OCI-LY7 (cell line): ENCODE measurements around the gene DNM2. TPM values are rescaled to one million over a fixed set of nuclear protein-coding genes. Genes with fewer than 3 reads are reported as not detected.

ENCODE experiments used
- BruUV-seq: library from RNA; stranded (reverse); fragments of 400-500 nt; replicated peaks from 2 replicates; lab custom pipeline; 2021; lab: Mats Ljungman, UMichigan
- CTCF ChIA-PET: fragments of 300-600 bp; sonication (Branson Sonifier 250); formaldehyde crosslinking; loops from one replicate; lab custom pipeline; 2022; ENCODE audit warnings: antibody characterized with exemption; ENCODE audit not compliant: unreplicated experiment; lab: Charles Lee
- POLR2A ChIA-PET: fragments of 300-600 bp; sonication (Branson Sonifier 250); formaldehyde crosslinking; loops from one replicate; lab custom pipeline; 2022; ENCODE audit warnings: antibody characterized with exemption; lab: Charles Lee
- DNase-seq: peaks from one replicate; pipeline ENCODE4 v3.0.0-alpha.2; 2015; ENCODE audit warnings: low spot score
- H2AFZ ChIP-seq: fragments of 200-600 bp; sonication (generic), shearing (Covaris generic); 2 replicates; pipeline ENCODE4 v1.6.1; 2014; ENCODE audit warnings: mild to moderate bottlenecking, antibody characterized with exemption, low read length, moderate library complexity
- H3K27ac ChIP-seq: fragments of 200-600 bp; sonication (generic); 2 replicates; pipeline ENCODE4 v1.5.1; 2014; ENCODE audit warnings: mixed run types, low read depth, mild to moderate bottlenecking, moderate library complexity, low read length, inconsistent platforms; ENCODE audit not compliant: poor library complexity, severe bottlenecking
- H3K36me3 ChIP-seq: fragments of 200-600 bp; sonication (generic); 2 replicates; pipeline ENCODE4 v1.6.1; 2014; ENCODE audit warnings: mild to moderate bottlenecking, antibody characterized with exemption, low read length, moderate library complexity, mixed read lengths; ENCODE audit not compliant: insufficient read depth
- H3K4me1 ChIP-seq: fragments of 200-600 bp; sonication (generic); 2 replicates; pipeline ENCODE4 v1.5.1; 2014; ENCODE audit warnings: mild to moderate bottlenecking, low read length; ENCODE audit not compliant: insufficient read depth, poor library complexity, severe bottlenecking
- H3K4me2 ChIP-seq: fragments of 200-600 bp; sonication (generic); 2 replicates; pipeline ENCODE4 v1.6.1; 2014; ENCODE audit warnings: mild to moderate bottlenecking, low read length
- H3K4me3 ChIP-seq: fragments of 200-600 bp; sonication (generic); 2 replicates; pipeline ENCODE4 v1.5.1; 2014; ENCODE audit warnings: mild to moderate bottlenecking, low read depth, low read length; ENCODE audit not compliant: poor library complexity, severe bottlenecking
- H3K79me2 ChIP-seq: fragments of 200-600 bp; sonication (generic); 2 replicates; pipeline ENCODE4 v1.6.1; 2016; ENCODE audit warnings: low read depth, mild to moderate bottlenecking, low read length, moderate library complexity, mixed read lengths; ENCODE audit not compliant: insufficient read depth
- H3K9me2 ChIP-seq: fragments of 200-600 bp; sonication (generic); 2 replicates; pipeline ENCODE4 v1.6.1; 2016; ENCODE audit warnings: mild to moderate bottlenecking, low read length, mixed read lengths; ENCODE audit not compliant: insufficient read depth
- H3K9me3 ChIP-seq: fragments of 200-600 bp; sonication (generic); 2 replicates; pipeline ENCODE4 v1.6.1; 2014; ENCODE audit warnings: mild to moderate bottlenecking, mixed run types, low read length, mixed read lengths
- H4K20me1 ChIP-seq: fragments of 200-600 bp; sonication (generic); 2 replicates; pipeline ENCODE4 v1.6.1; 2014; ENCODE audit warnings: mild to moderate bottlenecking, antibody characterized with exemption, low read length, moderate library complexity, mixed read lengths; ENCODE audit not compliant: insufficient read depth
- CTCF ChIP-seq: fragments of 200-600 bp; sonication (generic); conservative IDR thresholded peaks from 2 replicates; pipeline ENCODE4 v1.5.1; 2014; ENCODE audit warnings: mild to moderate bottlenecking, antibody characterized with exemption, low read length, moderate library complexity, mixed read lengths
- EZH2phosphoT487 ChIP-seq: fragments of 200-600 bp; sonication (generic); IDR thresholded peaks from 2 replicates; pipeline ENCODE4 v1.6.1; 2018; ENCODE audit warnings: low read depth, borderline replicate concordance, mild to moderate bottlenecking, mixed run types, antibody characterized with exemption, low read length, moderate library complexity, mixed read lengths
- intact Hi-C: fragments of 100-400 bp; cut with micrococcal nuclease; formaldehyde crosslinking; loops from one replicate; pipeline ENCODE4 v1.10.0; 2022; ENCODE audit not compliant: unreplicated experiment
- total RNA-seq, 2 experiments: library from RNA; depleted of rRNA in 1 of 2; stranded (reverse); fragments of >200 nt in 1 of 2; shearing (Covaris generic) in 1 of 2; gene quantifications; 2 replicates each; pipeline ENCODE4 v1.2.3, GENCODE V29; 2014 to 2022

DNM2 gene
- total RNA-seq, 2 experiments from 2014 or later, result 139 to 165 TPM

GRCh38 chr19:10820173-10820572 is 102.3 kb downstream of the DNM2 start:
- peak; percentile 69 for TF ChIP-seq CTCF
- TF ChIP-seq EZH2phosphoT487, result no peak
- Histone ChIP-seq H3K9me3 (no peaks in the 10 kb centered on the region), H3K4me3 (no peak overlapping the region), H2AFZ (no peak overlapping the region), H3K4me1 (no peaks in the 10 kb centered on the region), H3K27ac (no peak overlapping the region), H3K9me2 (no peaks in the 10 kb centered on the region), H4K20me1 (no peaks in the 10 kb centered on the region), H3K36me3 (peaks cover 46% of the 10 kb centered on the region), H3K79me2 (no peaks in the 10 kb centered on the region), H3K4me2 (no peak overlapping the region)
- DNase-seq, result peak; percentile 34
- CTCF ChIA-PET, result interaction anchor here (0.6 kb wide), 1 partner anchor 14 kb away, joined by 3 read pairs; no protein-coding TSS in a partner anchor
- POLR2A ChIA-PET, result interaction anchor here (1.0 kb wide), 1 partner anchor 16 kb away, joined by 3 read pairs; the partner anchor contains the start of gene TMED1
- intact Hi-C loops, result loop anchor here (1.0 kb wide), 1 partner anchor 103 kb away; no protein-coding TSS in a partner anchor
- no TSS peak for BruUV-seq

- no peak overlapping the region for H2AFZ ChIP-seq
- no peak for DNase-seq
- H3K27ac ChIP-seq, result no peak overlapping the region
- POLR2A ChIA-PET, result no interaction called here
- CTCF ChIA-PET, result no interaction called here
- no peaks in the 10 kb centered on the region for H3K9me3 ChIP-seq
- H3K79me2 ChIP-seq, result no peaks in the 10 kb centered on the region
- peaks cover 56% of the 10 kb centered on the region for H3K36me3 ChIP-seq
- H3K4me2 ChIP-seq, result no peak overlapping the region
- no TSS peak for BruUV-seq
- no peaks in the 10 kb centered on the region for H4K20me1 ChIP-seq
- no peaks in the 10 kb centered on the region for H3K4me1 ChIP-seq
- intact Hi-C loops, result no loop called here
- H3K9me2 ChIP-seq, result no peaks in the 10 kb centered on the region
- TF ChIP-seq EZH2phosphoT487 (no peak), CTCF (no peak)
- H3K4me3 ChIP-seq, result no peak overlapping the region
Observed at GRCh38 chr19:10823690-10824089, 105.8 kb downstream of the DNM2 start.

- no TSS peak for BruUV-seq
- no peak overlapping the region for H3K4me3 ChIP-seq
- no peaks in the 10 kb centered on the region for H3K9me2 ChIP-seq
- H3K27ac ChIP-seq, result no peak overlapping the region
- H3K4me2 ChIP-seq, result no peak overlapping the region
- intact Hi-C loops, result no loop called here
- no peaks in the 10 kb centered on the region for H4K20me1 ChIP-seq
- no peak for DNase-seq
- ChIA-PET CTCF (no interaction called here), POLR2A (no interaction called here)
- peaks cover 58% of the 10 kb centered on the region for H3K36me3 ChIP-seq
- no peaks in the 10 kb centered on the region for H3K79me2 ChIP-seq
- no peak for TF ChIP-seq CTCF
- H2AFZ ChIP-seq, result no peak overlapping the region
- no peaks in the 10 kb centered on the region for H3K4me1 ChIP-seq
- H3K9me3 ChIP-seq, result no peaks in the 10 kb centered on the region
Observed at GRCh38 chr19:10826231-10826630, 108.4 kb downstream of the DNM2 start.
